GM21360 (cell line): ENCODE results near the gene PDE8B.

Source experiments
- ATAC-seq: cut with Tn5 transposase; IDR thresholded peaks from one replicate; pipeline ENCODE4 v1.9.1; 2021; ENCODE audit warnings: mild to moderate bottlenecking, moderate library complexity; ENCODE audit not compliant: unreplicated experiment

The PDE8B gene

GRCh38 chr5:77282337-77283027 lies 72.0 kb downstream of the PDE8B start:
- no peak for ATAC-seq

DNA sequence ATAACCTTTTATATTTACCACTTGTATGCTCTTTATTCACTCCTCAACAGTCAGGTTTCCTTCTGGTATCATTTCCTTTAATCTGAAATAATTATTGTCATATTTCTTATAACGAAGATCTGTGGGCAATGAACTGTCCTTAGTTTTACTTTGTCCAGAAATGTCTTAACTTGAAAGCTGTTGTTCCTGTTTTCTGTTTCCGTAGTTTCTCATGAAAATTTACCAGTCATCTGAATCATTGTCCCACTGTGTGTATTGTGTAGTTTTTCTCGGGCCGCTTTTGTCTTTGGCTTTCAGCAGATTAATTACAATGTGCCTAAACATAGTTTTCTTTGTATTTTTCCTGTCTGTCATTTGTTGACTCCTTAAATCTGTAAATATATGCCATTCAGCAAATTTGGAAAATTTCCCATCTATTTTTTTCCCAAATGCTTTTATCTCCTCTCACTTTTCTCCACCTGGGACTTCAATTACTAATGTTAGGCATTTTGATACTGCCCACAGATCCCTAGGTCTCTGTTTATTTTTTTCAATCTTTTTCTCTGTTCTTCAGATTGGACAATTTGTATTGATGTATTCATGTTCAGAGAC lies 74.9 kb downstream of the PDE8B start:
- no peak for ATAC-seq

DNA sequence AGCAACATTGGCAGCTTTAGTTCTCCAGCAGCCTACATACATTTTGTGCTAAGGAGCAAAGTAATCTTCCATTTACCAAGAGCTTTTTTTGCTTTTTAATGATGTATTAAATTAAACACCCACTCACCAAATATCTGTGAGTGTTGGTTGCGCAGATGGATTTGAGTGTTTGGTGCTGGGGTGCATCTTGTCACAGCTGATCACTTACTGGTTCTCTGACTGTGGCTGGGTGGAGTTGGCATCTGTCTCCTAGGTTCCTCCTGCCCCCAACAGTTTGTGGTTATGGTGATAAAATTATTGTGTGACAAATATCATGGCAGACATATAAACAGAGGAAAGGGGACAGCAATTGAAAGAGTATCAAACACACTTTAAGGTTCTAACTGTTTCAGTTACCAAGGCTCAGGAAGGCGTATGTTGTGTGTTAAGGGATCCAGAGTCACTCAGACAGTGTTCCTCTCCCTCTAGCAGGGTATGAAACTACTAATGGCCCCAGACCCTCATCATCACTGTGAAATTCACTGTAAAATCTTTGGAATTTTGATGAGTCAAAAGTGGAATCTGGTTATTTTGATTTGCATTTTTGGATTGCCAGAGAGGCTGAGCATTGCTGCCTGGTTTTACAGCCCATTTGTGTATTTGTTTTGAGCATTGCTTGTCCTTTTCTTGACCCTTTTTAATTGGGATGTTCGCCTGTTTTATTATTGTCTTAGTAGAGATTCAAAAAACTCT lies 81.7 kb downstream of the PDE8B start:
- no peak for ATAC-seq

DNA sequence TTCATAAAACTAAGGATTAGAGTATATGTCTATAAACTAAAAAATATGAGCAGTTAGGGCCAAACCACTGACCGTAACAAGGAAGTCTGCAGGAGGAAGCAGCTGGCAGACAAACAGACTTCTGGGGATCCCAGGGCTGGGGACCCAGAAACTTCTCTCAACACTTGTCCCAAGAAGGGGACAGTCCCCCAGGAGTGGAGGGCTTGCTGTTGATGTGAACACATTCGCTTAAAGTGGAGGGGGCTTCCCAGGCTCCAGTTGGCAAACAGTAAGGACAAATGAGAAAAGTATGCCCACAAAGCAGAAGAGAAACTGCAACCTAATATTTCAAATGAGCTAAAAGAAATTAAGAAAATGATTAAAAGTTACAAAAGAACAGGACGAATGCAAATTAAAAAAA lies 83.7 kb downstream of the PDE8B start:
- no peak for ATAC-seq

DNA sequence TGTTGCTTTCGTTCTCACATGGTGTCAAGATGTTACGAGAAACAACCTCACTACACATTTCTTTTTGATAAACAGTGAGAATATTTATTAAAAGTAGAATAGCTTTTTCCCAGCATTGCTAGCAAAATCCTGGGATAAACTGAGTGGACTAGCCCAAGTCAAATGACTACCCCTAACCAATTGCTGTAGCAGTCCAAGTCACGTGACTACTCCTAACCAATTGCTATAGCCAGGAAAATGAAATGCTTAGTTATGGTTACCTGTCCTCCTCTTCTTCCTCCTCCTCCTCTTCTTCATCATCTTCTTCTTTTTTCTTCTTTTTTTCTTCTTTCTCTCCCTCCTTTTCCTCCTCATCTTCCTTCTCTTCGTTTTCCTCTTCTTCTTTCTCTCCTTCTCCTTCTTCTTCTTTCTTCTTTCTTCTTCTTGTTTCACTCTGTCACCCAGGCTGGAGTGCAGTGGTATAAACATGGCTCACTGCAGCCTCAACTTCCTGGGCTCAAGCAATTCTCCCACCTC lies 85.4 kb downstream of the PDE8B start:
- no peak for ATAC-seq

- no peak for ATAC-seq
Measured at GRCh38 chr5:77298146-77298545, 87.7 kb downstream of the PDE8B start.

- ATAC-seq, result no peak
Measured at GRCh38 chr5:77300451-77300850, 90.0 kb downstream of the PDE8B start.

DNA sequence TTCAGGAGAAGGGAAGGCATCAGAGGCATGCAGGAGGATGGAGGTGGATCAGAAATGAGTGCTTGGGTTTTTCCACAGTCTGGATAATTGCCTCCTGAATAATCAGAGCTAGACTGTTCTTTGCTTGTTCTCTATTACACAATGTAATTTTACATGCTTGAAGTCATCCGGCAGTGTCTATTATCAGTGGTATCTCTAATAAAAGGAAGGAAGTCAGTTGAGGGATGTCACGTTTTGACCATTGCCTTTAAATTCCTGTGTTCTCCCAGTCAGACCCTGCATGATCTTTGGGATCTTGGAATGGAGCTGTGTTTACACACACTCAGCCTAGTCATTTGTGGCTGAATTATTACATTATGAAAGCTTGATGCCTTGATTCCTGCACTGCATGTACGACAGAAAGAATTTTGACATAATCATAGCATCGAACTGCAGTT lies 91.0 kb downstream of the PDE8B start:
- ATAC-seq, result no peak

GRCh38 chr5:77302247-77302646 lies 91.8 kb downstream of the PDE8B start:
- ATAC-seq, result no peak

DNA sequence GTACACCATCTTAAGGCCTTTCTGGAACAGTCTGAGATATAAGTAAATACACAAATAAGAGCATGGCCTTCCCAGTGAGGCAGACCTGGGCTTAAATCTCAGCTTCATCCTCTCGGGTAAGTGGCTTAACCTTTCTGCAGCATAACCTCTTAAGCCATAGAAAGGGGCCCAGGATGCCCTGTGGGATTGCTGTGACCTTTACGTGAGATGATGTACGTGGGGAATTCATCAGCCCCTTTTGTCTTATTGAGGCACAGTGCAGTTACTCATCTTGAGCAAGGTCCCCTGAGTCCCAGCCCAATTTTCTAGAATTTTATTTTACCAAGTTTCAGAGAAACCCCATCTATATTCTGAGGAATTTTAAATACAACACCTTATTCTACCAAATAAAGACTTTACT lies 92.2 kb downstream of the PDE8B start:
- ATAC-seq, result no peak

GRCh38 chr5:77304388-77304787 lies 93.9 kb downstream of the PDE8B start:
- ATAC-seq, result no peak

DNA sequence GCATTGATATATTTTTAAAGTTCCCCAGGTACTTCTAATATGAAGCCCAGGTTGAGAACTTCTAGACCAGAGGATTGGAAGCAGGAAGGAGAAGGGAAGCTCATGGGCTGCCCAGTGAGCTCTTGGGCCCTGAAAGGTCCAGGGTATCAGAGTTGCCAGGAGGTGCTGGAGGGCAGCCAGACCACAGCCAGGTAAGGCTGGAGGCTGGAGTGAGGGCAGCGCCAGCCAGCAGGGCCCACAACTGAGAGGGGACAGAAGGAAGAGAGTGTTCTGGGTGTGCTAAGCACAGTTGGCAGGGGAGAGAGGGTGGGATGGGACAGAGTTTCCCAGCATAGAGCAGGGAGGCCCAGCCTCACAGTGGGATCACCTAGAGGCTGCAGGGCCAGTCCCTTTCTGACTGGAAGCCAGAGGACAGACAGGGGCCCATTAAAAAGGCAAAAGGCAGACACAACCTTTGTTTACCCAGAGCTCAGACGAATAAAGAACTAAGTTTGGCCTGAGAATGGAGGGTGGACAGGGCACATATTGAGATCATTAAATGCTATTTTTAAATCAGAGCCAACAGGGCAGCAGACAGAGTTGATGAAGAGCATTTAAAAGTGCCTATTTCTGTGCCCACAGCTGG lies 94.9 kb downstream of the PDE8B start:
- ATAC-seq, result no peak

DNA sequence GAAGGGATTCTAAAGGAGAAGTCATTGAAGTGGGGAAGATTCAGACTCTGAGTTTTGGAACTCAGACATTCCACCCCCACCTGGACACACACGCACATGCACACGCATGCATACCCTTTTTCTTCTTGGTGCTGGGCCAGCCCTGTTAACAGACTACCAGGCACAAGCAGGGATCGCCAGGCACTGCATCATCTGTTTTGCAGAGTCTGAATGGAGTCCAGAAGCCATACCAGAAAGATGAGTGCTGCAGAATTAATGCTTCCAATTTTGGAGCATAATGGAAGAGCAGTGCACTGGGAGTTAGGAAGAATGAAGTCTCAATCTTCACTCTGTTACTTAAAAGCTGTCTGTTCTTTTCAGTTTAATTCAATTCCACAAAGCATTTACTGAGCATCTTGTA lies 95.5 kb downstream of the PDE8B start:
- no peak for ATAC-seq

GRCh38 chr5:77306531-77306930 lies 96.1 kb downstream of the PDE8B start:
- no peak for ATAC-seq

- ATAC-seq, result no peak
Measured at GRCh38 chr5:77308154-77308960, 97.9 kb downstream of the PDE8B start.

- ATAC-seq, result no peak
Measured at GRCh38 chr5:77309140-77309539, 98.7 kb downstream of the PDE8B start.

DNA sequence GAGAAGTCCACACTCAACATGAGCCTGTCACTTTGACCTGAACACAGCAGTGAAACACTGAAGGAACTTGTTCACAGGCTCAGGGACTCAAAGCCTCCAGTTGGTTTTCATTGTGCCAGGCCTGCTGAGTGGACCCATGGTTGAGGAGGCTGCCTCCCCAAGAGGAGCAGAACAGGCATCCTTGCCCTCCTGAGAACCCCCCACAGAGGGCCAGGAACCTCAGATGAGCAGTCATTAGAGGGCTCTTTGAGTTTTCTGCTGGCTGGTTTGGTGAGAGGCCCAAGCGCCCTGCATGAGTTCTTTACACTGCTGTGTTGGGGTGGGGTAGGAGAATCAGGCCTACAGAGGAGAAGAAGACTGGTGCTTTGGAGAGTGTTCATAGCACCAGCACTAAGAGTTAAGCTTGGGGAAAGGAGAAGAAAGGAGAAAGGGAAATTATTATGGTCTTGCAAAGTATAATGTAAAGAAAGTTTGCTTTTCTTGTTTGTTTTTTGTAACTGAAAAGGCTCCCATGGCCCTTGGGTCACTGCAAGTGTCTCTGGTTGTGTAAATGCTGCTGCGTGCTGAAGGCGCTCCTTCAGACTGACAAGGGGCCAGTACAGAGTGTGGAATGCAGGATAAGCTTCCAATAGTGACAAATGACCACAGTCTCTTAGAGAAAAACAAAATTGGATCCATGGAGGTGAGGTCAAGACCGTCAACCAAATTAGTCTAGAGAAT lies 100.2 kb downstream of the PDE8B start:
- ATAC-seq, result no peak

DNA sequence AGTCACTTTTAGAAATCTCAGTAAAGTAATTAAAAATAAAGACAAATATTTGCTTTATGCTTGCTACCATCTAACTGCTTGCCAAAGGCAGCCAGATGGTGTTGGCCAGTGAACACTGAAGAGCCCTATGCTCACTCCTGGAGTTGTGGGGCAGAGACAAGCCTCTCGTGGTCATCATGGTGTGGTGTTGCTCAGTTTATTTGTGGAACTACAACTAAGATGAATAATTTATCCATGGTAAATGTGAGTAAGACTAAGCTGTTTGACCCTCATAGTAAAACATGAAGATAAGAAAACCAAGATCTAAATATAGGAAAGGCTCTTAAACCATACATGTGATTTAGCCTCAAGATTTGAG lies 100.7 kb downstream of the PDE8B start:
- ATAC-seq, result no peak

- no peak for ATAC-seq
Measured at GRCh38 chr5:77312413-77312812, 101.9 kb downstream of the PDE8B start.
